Measurements from ENCODE around the gene METTL8.

METTL8 gene

DNA sequence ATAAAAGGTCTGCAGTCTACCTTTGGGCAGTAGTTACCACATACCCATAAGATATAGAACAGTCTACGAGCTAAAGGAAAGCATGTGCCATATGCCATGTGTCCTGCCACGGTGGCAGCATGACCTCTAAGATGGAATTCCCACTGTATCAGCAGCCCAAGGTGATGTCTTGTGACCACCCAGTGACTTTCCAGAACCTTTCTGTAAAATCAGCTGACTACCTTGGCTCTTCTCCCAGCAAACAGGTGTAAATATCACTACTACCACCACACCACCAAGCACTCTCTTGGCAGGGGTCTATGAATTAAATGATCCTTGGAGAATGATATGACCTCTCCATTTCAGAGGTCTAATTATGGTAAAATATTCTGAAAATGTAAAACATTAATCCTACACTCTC lies 99.6 kb downstream of the METTL8 start:
- no peak overlapping the region for H3K4me3 ChIP-seq (ENCODE audit: low read depth, low read length)
- TF ChIP-seq, protein P1, sequence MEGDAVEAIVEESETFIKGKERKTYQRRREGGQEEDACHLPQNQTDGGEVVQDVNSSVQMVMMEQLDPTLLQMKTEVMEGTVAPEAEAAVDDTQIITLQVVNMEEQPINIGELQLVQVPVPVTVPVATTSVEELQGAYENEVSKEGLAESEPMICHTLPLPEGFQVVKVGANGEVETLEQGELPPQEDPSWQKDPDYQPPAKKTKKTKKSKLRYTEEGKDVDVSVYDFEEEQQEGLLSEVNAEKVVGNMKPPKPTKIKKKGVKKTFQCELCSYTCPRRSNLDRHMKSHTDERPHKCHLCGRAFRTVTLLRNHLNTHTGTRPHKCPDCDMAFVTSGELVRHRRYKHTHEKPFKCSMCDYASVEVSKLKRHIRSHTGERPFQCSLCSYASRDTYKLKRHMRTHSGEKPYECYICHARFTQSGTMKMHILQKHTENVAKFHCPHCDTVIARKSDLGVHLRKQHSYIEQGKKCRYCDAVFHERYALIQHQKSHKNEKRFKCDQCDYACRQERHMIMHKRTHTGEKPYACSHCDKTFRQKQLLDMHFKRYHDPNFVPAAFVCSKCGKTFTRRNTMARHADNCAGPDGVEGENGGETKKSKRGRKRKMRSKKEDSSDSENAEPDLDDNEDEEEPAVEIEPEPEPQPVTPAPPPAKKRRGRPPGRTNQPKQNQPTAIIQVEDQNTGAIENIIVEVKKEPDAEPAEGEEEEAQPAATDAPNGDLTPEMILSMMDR (IDR thresholded peaks at IDR 0.05; ENCODE audit: insufficient read depth, low read depth, low read length, missing control alignments) = no peak
- no peak for DNase-seq (ENCODE audit: low read depth)

DNA sequence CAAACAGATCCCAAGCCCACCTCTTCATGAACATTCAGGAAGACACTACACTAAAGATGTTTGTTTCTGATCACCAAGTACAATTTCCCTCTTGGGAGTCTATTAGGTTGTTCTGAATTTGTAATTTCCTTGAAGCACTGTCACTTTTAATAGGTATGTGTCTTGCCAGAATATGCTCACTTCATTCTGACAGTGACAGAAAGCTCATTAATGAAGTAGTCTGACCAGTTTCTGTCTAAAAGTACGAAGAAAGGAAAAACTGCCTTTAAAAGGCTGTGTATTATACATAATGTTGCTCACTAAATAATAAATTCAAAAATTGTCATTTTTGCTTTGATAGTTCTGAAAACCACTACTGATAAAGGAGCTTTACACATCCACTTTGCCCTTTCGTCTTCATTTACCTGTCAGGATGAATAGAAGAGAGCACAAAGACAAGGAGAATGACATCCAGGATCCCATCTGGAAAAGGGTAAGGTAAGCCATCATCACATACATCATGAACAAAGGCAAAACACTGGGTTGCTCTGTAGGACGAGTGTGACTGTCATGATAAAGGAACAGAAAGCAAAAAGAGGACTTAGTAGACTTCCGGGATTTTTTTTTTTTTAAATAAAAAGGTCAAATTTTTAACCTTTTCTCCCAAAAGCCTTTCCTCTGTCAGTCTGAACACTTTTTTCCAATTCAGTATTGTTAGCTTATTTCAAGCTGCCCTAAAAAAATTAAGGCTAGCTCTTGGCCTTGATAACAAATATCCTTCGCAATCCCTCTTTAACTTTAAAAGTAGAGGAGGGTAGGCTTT lies 103.4 kb downstream of the METTL8 start:
- DNase-seq (ENCODE audit: low read depth) = peak; percentile 38
- H3K4me3 ChIP-seq (ENCODE audit: low read depth, low read length) = peak overlapping the region; percentile 50
- TF ChIP-seq, protein P1 (IDR thresholded peaks at IDR 0.05; ENCODE audit: insufficient read depth, low read depth, low read length, missing control alignments) = no peak

DNA sequence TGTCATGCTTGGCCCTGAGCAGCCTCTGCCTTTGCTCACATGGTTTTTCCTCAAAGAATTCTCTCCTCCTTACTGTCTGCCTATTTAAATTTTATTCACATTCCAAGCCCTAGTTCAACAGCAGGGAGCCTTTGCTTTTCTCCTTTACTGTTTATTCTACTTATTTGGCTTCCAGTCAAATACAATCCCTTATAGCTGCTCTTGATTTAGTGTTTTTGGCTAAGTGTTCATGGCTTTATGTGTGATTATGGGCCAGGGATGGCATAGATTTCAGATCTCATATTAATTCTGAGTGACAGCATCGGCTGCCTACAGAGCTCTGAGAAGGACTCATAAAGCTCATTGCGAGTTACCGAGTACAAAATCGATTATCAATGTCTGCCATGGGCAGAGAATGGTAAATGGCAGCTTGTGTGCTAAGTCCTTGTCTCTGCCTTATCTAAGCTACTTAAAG lies 106.7 kb downstream of the METTL8 start:
- no peak for DNase-seq (ENCODE audit: low read depth)
- no peak overlapping the region for H3K4me3 ChIP-seq (ENCODE audit: low read depth, low read length)
- TF ChIP-seq, protein P1 (IDR thresholded peaks at IDR 0.05; ENCODE audit: insufficient read depth, low read depth, low read length, missing control alignments) = no peak

DNA sequence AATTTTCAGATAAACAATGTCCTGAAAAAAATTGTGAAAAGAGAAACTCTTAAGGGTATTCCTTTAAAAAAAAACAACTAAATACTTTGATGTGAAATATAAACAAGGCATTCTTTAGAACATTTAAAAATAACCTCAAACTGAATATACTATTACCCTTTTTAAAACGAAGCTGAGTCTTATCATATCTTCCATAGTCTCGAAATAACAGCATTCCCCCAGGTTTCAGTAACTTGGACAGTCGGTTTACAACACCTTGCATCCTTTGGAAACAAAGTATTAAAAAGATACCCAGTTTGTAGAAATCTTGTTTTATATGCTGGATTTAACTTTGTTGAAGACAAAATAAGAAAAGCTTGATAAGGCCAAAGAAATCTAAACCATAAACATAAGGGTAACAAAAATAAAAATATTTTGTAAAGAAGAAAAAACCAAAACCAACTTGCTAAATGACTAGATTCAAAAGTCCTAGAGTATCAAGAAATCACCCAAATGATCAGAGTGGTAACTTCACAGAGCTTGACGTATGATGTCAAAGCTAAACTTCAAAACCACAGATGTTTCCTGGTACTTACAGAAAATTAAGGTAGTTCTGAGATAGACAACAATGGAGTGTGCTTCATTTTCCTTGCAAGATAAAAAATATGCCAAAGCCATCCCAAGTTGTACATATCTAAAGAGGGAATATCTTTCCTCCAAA lies 107.8 kb downstream of the METTL8 start:
- TF ChIP-seq, protein P1 (IDR thresholded peaks at IDR 0.05; ENCODE audit: insufficient read depth, low read depth, low read length, missing control alignments) = no peak
- DNase-seq (ENCODE audit: low read depth) = peak; percentile 86
- H3K4me3 ChIP-seq (ENCODE audit: low read depth, low read length) = peak overlapping the region; percentile 74

DNA sequence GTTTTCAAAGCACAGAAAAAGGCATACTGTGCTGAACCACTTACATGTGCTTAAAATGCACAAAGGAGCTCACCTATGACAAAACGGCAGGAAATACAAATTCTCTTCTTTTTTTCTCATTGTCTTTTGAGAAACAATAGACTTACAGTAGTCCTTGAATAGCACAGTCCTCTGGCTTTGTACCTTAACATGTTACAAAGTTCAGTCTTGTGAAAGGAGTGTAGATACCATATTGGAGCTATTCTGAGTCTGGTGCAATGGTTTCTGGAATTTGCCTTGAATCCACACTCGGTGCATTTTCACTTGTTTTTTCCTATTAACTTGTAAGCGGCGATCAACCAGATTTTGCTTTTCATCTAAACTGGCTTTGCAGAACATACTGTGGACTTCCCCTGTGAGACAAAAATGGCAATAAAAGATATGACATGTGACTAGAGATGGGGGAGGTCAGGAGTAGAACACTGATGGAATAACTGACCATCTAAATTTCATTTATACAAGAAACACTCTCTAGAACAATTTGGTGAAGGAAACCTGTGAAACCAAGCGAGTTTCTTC lies 109.7 kb downstream of the METTL8 start:
- TF ChIP-seq, protein P1 (IDR thresholded peaks at IDR 0.05; ENCODE audit: insufficient read depth, low read depth, low read length, missing control alignments) = no peak
- peak; percentile 82 for DNase-seq (ENCODE audit: low read depth)

DNA sequence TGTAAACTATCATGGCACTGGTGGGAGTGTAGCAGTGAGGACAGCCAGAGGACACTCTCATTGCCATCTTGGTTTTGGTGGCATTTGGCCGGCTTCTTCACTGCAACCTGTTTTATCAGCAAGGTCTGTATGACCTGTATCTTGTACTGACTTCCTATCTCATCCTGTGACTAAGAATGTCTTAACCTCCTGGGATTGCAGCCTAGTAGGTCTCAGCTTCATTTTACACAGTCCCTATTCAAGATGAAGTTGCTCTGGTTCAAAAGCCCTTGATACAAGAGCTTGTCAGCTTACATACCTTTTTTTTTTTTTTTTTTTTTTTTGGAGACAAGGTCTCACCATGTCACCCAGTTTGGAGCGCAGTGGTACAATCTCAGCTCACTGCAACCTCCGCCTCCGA lies 110.9 kb downstream of the METTL8 start:
- TF ChIP-seq, protein P1 (IDR thresholded peaks at IDR 0.05; ENCODE audit: insufficient read depth, low read depth, low read length, missing control alignments) = no peak
- peak overlapping the region; percentile 74 for H3K4me3 ChIP-seq (ENCODE audit: low read depth, low read length)
- peak; percentile 32 for DNase-seq (ENCODE audit: low read depth)

More for the DNA sequence above, 109.7 kb downstream of the METTL8 start:
- H3K4me3 ChIP-seq (ENCODE audit: low read depth, low read length) = peak overlapping the region; percentile 74

Measured in GM12865 (cell line).